Activated CD8-positive, alpha-beta T cell treated with anti-CD3 and anti-CD28 coated beads, Interleukin-2, amount 10 ng/mL, durations not matched to agents 7 days and 5 days (primary cell): ENCODE data around the gene NAT9. TPM values are rescaled to one million over a fixed set of nuclear protein-coding genes. Genes with fewer than 3 reads are reported as not detected.

Source experiments
- ATAC-seq: fragments of 150-1000 bp; cut with Tn5 transposase; one replicate; pipeline ENCODE4 v1.10.0; 2021; ENCODE audit warnings: moderate library complexity
- CTCF ChIA-PET: fragments of 350-600 bp; sonication (Branson Sonifier 250); formaldehyde crosslinking; loops from one replicate; lab custom pipeline; 2021; ENCODE audit warnings: antibody characterized with exemption; lab: Charles Lee
- POLR2A ChIA-PET: fragments of 350-600 bp; sonication (Branson Sonifier 250); formaldehyde crosslinking; loops from one replicate; lab custom pipeline; 2021; ENCODE audit warnings: antibody characterized with exemption; lab: Charles Lee
- DNase-seq: peaks from one replicate; pipeline ENCODE4 v3.0.0-alpha.2; 2020
- H3K27ac Mint-ChIP-seq: one replicate; pipeline ENCODE4 v1.8.0; 2021; ENCODE audit warnings: mild to moderate bottlenecking, mixed read lengths
- H3K27me3 Mint-ChIP-seq: one replicate; pipeline ENCODE4 v1.8.0; 2021; ENCODE audit warnings: low read depth, mixed read lengths
- H3K36me3 Mint-ChIP-seq: one replicate; pipeline ENCODE4 v1.8.0; 2021; ENCODE audit warnings: low read depth, mixed read lengths
- H3K4me1 Mint-ChIP-seq: one replicate; pipeline ENCODE4 v1.8.0; 2021; ENCODE audit warnings: low read depth, mixed read lengths
- H3K4me3 Mint-ChIP-seq: one replicate; pipeline ENCODE4 v1.8.0; 2021; ENCODE audit warnings: mild to moderate bottlenecking, mixed read lengths
- H3K9me3 Mint-ChIP-seq: one replicate; pipeline ENCODE4 v1.8.0; 2022; ENCODE audit warnings: mixed read lengths; ENCODE audit not compliant: insufficient read depth
- total RNA-seq, 2 experiments: library from RNA; stranded (reverse); gene quantifications; one replicate each; pipeline ENCODE4 v1.2.3, GENCODE V29; 2021

The NAT9 gene
- total RNA-seq, 2 experiments from 2014 or later, result 28.3 to 30.7 TPM

- ChIA-PET POLR2A (no interaction called here), CTCF (interaction anchor here (1.7 to 2.1 kb wide), 2 partner anchors 18 to 31 kb away, joined by 7 to 13 read pairs; partner anchors contain the start of gene RAB37)
- no peaks in the 10 kb centered on the region for H3K27me3 Mint-ChIP-seq
- H3K4me3 Mint-ChIP-seq, result no peak overlapping the region
- peak overlapping the region; percentile 72 for H3K27ac Mint-ChIP-seq
- peaks cover 65% of the 10 kb centered on the region for H3K36me3 Mint-ChIP-seq
- peaks cover 32% of the 10 kb centered on the region for H3K4me1 Mint-ChIP-seq
- no peaks in the 10 kb centered on the region for H3K9me3 Mint-ChIP-seq
- no peak for ATAC-seq
- DNase-seq, result no peak
Observed at GRCh38 chr17:74768069-74768762, 7.9 kb downstream of the NAT9 start.

- Mint-ChIP-seq H3K36me3 (peaks cover 60% of the 10 kb centered on the region), H3K27me3 (no peaks in the 10 kb centered on the region), H3K9me3 (no peaks in the 10 kb centered on the region), H3K4me1 (peaks cover 30% of the 10 kb centered on the region), H3K27ac (no peak overlapping the region), H3K4me3 (no peak overlapping the region)
- no peak for ATAC-seq
- DNase-seq, result no peak
- POLR2A ChIA-PET, result interaction anchor here (0.8 kb wide), 1 partner anchor 8 kb away, joined by 5 read pairs; no protein-coding TSS in a partner anchor
- CTCF ChIA-PET, result interaction anchor here (1.7 kb wide), 1 partner anchor 30 kb away, joined by 7 read pairs; the partner anchor contains the start of gene RAB37
Observed at GRCh38 chr17:74767111-74767516, 9.0 kb downstream of the NAT9 start.

DNA sequence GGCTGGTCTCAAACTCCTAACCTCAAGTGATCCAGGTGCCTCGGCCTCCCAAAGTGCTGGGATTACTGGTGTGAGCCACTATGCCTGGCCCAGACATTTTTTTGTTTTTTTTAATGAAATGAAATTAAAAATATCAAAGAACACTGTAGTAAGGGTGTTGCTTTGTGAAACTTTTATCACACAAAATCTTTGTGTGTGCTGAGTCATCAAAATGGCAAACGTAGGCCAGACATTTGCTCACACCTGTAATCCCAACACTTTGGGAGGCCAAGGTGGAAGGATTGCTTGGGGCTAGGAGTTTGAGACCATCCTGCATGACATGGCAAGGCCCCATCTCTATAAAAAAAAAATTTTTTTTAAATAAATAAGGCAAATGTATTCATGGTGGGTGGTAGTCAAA lies 9.7 kb downstream of the NAT9 start:
- H3K36me3 Mint-ChIP-seq, result peaks cover 57% of the 10 kb centered on the region
- DNase-seq (no peak), ATAC-seq (no peak)
- POLR2A ChIA-PET, result interaction anchor here (0.9 kb wide), 1 partner anchor 19 kb away, joined by 4 read pairs; no protein-coding TSS in a partner anchor
- peaks cover 30% of the 10 kb centered on the region for H3K4me1 Mint-ChIP-seq
- CTCF ChIA-PET, result no interaction called here
- H3K4me3 Mint-ChIP-seq, result no peak overlapping the region
- no peaks in the 10 kb centered on the region for H3K27me3 Mint-ChIP-seq
- no peaks in the 10 kb centered on the region for H3K9me3 Mint-ChIP-seq
- no peak overlapping the region for H3K27ac Mint-ChIP-seq

DNA sequence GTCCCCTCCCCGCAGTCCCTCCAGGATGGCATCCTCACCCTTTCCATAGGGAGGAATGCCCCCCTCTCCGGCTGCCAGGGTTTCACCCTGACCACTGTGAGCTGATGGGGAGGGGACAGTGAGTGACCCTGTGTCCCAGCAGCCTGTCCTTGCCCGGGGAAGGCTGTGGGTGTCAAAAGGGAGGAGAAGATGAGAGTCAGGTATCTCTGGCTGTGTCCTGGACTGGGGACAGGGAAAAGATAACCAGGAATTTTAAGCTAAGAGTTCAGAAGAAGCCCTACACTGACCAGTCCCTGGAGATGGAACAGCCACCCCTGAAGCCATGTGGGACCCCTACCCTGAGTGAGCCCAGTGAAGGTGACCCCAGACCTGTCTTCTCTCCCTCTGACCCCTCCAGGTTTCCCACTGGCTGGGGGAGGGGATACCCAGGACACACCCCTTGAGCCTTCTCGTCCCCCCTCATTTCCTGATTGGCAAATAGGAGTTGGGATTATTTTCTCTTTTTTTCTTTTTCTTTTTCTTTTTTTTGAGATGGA lies 11.3 kb downstream of the NAT9 start:
- DNase-seq (no peak), ATAC-seq (no peak)
- POLR2A ChIA-PET, result no interaction called here
- Mint-ChIP-seq H3K27ac (no peak overlapping the region), H3K27me3 (no peaks in the 10 kb centered on the region), H3K9me3 (no peaks in the 10 kb centered on the region), H3K4me3 (no peak overlapping the region), H3K36me3 (peaks cover 45% of the 10 kb centered on the region), H3K4me1 (peaks cover 35% of the 10 kb centered on the region)
- CTCF ChIA-PET, result interaction anchor here (3.1 kb wide), 1 partner anchor 108 kb away, joined by 10 read pairs; no protein-coding TSS in a partner anchor

DNA sequence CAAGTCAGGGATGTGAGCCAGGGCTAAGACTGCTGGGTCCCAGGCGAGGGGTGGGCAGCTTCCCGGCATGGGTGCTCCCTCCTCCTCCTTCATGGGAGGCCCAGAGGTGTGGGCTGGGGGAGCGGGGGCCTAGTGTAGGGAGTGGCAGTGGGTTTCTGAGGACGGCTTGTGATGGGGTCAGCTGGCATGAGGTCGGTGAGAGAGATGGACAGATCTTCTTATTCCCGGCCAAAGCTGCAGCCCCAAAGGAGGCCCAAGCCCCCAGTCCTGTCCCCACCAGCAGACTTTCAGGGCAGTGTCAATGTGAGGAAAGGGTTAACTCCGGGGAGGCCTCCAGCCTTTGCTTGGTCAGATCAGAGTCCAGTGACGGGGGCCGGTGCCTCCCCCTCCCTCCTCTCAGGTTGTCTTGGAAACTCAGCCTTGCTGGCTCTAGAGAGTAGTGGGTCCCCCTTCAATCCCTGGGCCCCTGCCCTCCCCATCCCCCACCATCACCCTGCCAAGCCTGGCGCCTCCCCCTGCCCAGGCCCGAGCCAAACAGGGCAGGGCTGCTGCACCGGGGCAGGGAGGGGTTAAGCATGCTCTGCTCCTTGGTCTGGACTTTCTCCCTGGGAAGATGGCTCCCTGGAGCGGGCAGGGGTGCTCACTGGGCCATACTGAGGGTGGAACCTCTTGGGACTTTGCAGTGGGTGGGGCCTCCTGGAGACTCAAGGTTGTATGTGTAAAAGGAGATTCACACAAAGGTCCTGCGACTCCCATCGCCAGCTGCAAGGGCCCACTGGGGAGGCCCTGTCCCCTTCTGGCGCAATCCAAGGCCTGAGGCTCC lies 12.4 kb downstream of the NAT9 start:
- peaks cover 44% of the 10 kb centered on the region for H3K36me3 Mint-ChIP-seq
- DNase-seq (no peak), ATAC-seq (no peak)
- ChIA-PET POLR2A (interaction anchor here (1.2 kb wide), 1 partner anchor 14 kb away, joined by 3 read pairs; no protein-coding TSS in a partner anchor), CTCF (interaction anchor here (1.0 to 3.1 kb wide), 2 partner anchors 17 to 107 kb away, joined by 3 to 10 read pairs; no protein-coding TSS in a partner anchor)
- no peak overlapping the region for H3K4me3 Mint-ChIP-seq
- no peak overlapping the region for H3K27ac Mint-ChIP-seq
- H3K9me3 Mint-ChIP-seq, result no peaks in the 10 kb centered on the region
- H3K4me1 Mint-ChIP-seq, result peaks cover 42% of the 10 kb centered on the region
- no peaks in the 10 kb centered on the region for H3K27me3 Mint-ChIP-seq

GRCh38 chr17:74761931-74762330 lies 14.2 kb downstream of the NAT9 start:
- Mint-ChIP-seq H3K27me3 (no peaks in the 10 kb centered on the region), H3K9me3 (no peaks in the 10 kb centered on the region), H3K27ac (no peak overlapping the region), H3K36me3 (peaks cover 36% of the 10 kb centered on the region), H3K4me3 (no peak overlapping the region), H3K4me1 (peaks cover 56% of the 10 kb centered on the region)
- DNase-seq (no peak), ATAC-seq (no peak)
- CTCF ChIA-PET, result no interaction called here
- POLR2A ChIA-PET, result no interaction called here

DNA sequence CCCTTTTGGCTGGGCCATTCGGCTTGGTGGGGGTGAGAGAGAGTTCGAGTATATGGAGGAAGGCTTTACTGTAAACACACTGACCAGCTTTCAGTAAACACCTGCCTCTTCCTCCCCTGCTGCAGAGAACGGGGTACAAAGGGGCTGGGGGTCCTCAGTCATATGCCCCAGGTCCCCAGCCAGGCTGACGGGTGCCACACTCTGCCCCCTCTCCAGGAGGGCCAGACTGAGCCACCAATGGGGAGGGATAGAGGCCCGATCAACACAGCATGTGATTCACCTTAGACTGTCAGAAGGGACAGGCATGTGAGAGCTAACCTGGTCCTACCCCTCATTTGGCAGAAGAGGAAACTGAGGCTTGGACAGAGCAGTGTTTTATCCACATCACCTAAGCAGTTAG lies 14.7 kb downstream of the NAT9 start:
- Mint-ChIP-seq H3K9me3 (no peaks in the 10 kb centered on the region), H3K27me3 (no peaks in the 10 kb centered on the region), H3K4me1 (peaks cover 58% of the 10 kb centered on the region), H3K27ac (peak overlapping the region; percentile 43), H3K36me3 (peaks cover 33% of the 10 kb centered on the region), H3K4me3 (peak overlapping the region; percentile 5)
- DNase-seq, result no peak
- ATAC-seq, result no peak
- ChIA-PET POLR2A (interaction anchor here (1.4 to 3.8 kb wide), 2 partner anchors 11 to 14 kb away, joined by 5 to 26 read pairs; no protein-coding TSS in a partner anchor), CTCF (interaction anchor here (3.3 to 4.1 kb wide), 2 partner anchors 11 to 30 kb away, joined by 26 to 32 read pairs; no protein-coding TSS in a partner anchor)

- Mint-ChIP-seq H3K27me3 (no peaks in the 10 kb centered on the region), H3K27ac (peak overlapping the region; percentile 70), H3K36me3 (peaks cover 29% of the 10 kb centered on the region), H3K4me1 (peaks cover 58% of the 10 kb centered on the region), H3K4me3 (no peak overlapping the region), H3K9me3 (no peaks in the 10 kb centered on the region)
- ChIA-PET CTCF (interaction anchor here (1.3 to 6.8 kb wide), 11 partner anchors 10 to 103 kb away, joined by 5 to 79 read pairs (median 26); partner anchors contain the start of gene RAB37), POLR2A (interaction anchor here (1.4 to 3.8 kb wide), 3 partner anchors 10 to 15 kb away, joined by 5 to 26 read pairs (median 11); partner anchors contain the start of gene NAT9)
- no peak for DNase-seq
- no peak for ATAC-seq
Observed at GRCh38 chr17:74760404-74761105, 15.6 kb downstream of the NAT9 start.

DNA sequence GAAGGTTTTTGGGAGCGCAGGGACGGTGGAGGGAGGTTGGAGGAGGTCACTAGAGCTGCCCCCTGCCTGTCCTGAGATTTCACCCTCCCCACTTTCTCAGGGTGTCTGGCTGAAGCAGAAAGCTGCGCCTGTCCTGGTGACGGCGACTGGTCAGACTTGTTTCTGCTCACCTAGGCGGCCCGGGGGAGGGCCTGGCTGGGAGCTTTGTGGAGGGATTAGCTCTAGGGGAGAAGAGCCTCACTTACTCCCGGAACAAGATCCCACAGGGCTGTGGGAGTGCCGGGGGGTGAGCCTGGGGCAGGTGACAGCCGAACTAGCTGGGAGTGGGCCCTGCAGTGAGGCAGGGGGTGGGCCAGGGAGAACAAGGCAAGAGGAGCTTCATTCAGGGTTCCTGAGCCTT lies 16.2 kb downstream of the NAT9 start:
- POLR2A ChIA-PET, result interaction anchor here (0.9 to 3.8 kb wide), 6 partner anchors 10 to 21 kb away, joined by 3 to 26 read pairs (median 5); partner anchors contain the start of gene NAT9
- Mint-ChIP-seq H3K36me3 (peaks cover 33% of the 10 kb centered on the region), H3K9me3 (no peaks in the 10 kb centered on the region), H3K27me3 (no peaks in the 10 kb centered on the region), H3K4me1 (peaks cover 64% of the 10 kb centered on the region), H3K4me3 (peak overlapping the region; percentile 69), H3K27ac (peak overlapping the region; percentile 91)
- CTCF ChIA-PET, result interaction anchor here (1.1 to 6.8 kb wide), 13 partner anchors 10 to 392 kb away, joined by 3 to 79 read pairs (median 22); partner anchors contain the start of genes GPR142 and RAB37
- no peak for ATAC-seq
- DNase-seq, result no peak

DNA sequence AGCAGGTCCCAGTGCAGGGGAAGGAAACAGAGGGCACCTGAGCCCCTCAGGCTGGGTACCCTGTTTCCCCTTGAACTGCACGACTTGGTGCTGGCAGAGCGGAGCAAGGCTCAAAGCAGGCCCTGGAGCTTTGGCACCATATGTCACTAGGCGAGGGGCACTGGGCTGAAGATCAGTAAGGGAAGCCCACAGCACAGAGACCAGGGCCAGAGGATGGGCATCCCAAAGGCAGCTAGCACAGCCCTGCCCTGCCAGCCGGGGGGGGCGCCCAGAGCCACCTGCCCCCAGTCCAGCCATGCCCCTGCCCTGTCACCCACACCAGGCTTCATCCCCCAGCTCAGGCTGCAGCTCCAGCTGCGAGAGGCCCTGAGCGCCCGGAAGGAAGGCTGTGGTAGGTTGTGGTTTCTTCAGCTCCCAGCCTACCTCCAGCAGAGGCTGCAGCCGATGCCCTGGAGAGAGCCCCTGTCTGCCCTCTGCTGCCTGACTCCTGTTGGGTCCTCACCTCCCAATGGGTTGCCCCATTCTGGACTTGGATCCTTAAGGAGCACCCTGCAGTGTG lies 16.8 kb downstream of the NAT9 start:
- Mint-ChIP-seq H3K27ac (peak overlapping the region; percentile 91), H3K9me3 (no peaks in the 10 kb centered on the region)
- peak; percentile 90 for ATAC-seq

More for the DNA sequence above, 16.8 kb downstream of the NAT9 start:
- peak; percentile 82 for DNase-seq
- peak overlapping the region; percentile 69 for H3K4me3 Mint-ChIP-seq
- CTCF ChIA-PET, result interaction anchor here (0.6 to 6.8 kb wide), 14 partner anchors 9 to 392 kb away, joined by 3 to 79 read pairs (median 18); partner anchors contain the start of genes GPR142 and RAB37
- H3K27me3 Mint-ChIP-seq, result no peaks in the 10 kb centered on the region
- H3K4me1 Mint-ChIP-seq, result peaks cover 70% of the 10 kb centered on the region
- POLR2A ChIA-PET, result interaction anchor here (0.9 to 3.8 kb wide), 8 partner anchors 8 to 114 kb away, joined by 3 to 26 read pairs (median 5); partner anchors contain the start of genes FDXR and NAT9
- peaks cover 33% of the 10 kb centered on the region for H3K36me3 Mint-ChIP-seq
